ENCODE data around the gene STK25. TPM values are rescaled to one million over a fixed set of nuclear protein-coding genes. Genes with fewer than 3 reads are reported as not detected.

Gene STK25
- polyA plus RNA-seq, 1 donor (not counting 4 experiments of a cell fraction or from before 2014, with no cell fraction given): 242 TPM

GRCh38 chr2:241540771-241541561, 32.6 kb upstream of the STK25 start:
- H3K4me3 ChIP-seq (ENCODE audit: control insufficient read depth in 2 of 3, extremely low read depth in 1 of 3, insufficient read depth in 2 of 3, low read depth in 1 of 3, low read length in 3 of 3): peak overlapping the region; percentile 37 to 74 (median 65)

GRCh38 chr2:241540401-241540770, 32.0 kb upstream of the STK25 start:
- Histone ChIP-seq H3K9me3 (ENCODE audit: control insufficient read depth, low read depth, low read length) (no peaks in the 10 kb centered on the region), H3K27me3 (ENCODE audit: control insufficient read depth, extremely low read depth, insufficient read depth, low read length) (peaks cover 15% of the 10 kb centered on the region), H3K9me1 (ENCODE audit: control insufficient read depth, extremely low read depth, insufficient read depth, low read length) (no peaks in the 10 kb centered on the region), H3K4me2 (ENCODE audit: control insufficient read depth, extremely low read depth, insufficient read depth, low read depth, low read length) (peak overlapping the region; percentile 95), H2AFZ (ENCODE audit: control insufficient read depth, low read length) (peak overlapping the region; percentile 73), H3K4me1 (ENCODE audit: control insufficient read depth, extremely low read depth, insufficient read depth, low read length) (peaks cover 10% of the 10 kb centered on the region), H3K4me3 (ENCODE audit: control insufficient read depth in 2 of 3, extremely low read depth in 1 of 3, insufficient read depth in 2 of 3, low read depth in 1 of 3, low read length in 3 of 3) (peak overlapping the region; percentile 37 to 74 (median 65)), H4K20me1 (ENCODE audit: control insufficient read depth, extremely low read depth, insufficient read depth, low read length) (no peaks in the 10 kb centered on the region), H3K27ac (ENCODE audit: control insufficient read depth, insufficient read depth, low read length) (peak overlapping the region; percentile 40), H3K79me2 (ENCODE audit: control insufficient read depth, insufficient read depth, low read length) (no peaks in the 10 kb centered on the region), H3K9ac (ENCODE audit: control insufficient read depth, extremely low read depth, insufficient read depth, low read length) (peak overlapping the region; percentile 56), H3K36me3 (ENCODE audit: control insufficient read depth in 2 of 2, extremely low read depth in 1 of 2, insufficient read depth in 2 of 2, low read length in 2 of 2) (no peaks in the 10 kb centered on the region)
- FAIRE-seq (peak; percentile 60), DNase-seq (ENCODE audit: low read depth, low spot score) (no peak)
- TF ChIP-seq CTCF (optimal IDR thresholded peaks at IDR 0.05 in 1 of 3, IDR thresholded peaks at IDR 0.05 in 1 of 3, conservative IDR thresholded peaks at IDR 0.05 in 1 of 3; ENCODE audit: extremely low read depth in 1 of 3, insufficient read depth in 2 of 3, low read length in 3 of 3) (no peak), EZH2 (IDR thresholded peaks at IDR 0.05; ENCODE audit: low read length) (no peak)
- dilution Hi-C loops (cut with MboI; ENCODE audit: extremely low pct_ligation_motif_present, low sequenced_read_pairs): no loop called here

More at GRCh38 chr2:241540771-241541561, 32.6 kb upstream of the STK25 start:
- Histone ChIP-seq H3K27me3 (ENCODE audit: control insufficient read depth, extremely low read depth, insufficient read depth, low read length) (peaks cover 15% of the 10 kb centered on the region), H3K4me1 (ENCODE audit: control insufficient read depth, extremely low read depth, insufficient read depth, low read length) (peaks cover 16% of the 10 kb centered on the region), H3K79me2 (ENCODE audit: control insufficient read depth, insufficient read depth, low read length) (no peaks in the 10 kb centered on the region), H3K9ac (ENCODE audit: control insufficient read depth, extremely low read depth, insufficient read depth, low read length) (peak overlapping the region; percentile 56), H3K4me2 (ENCODE audit: control insufficient read depth, extremely low read depth, insufficient read depth, low read depth, low read length) (peak overlapping the region; percentile 95), H3K36me3 (ENCODE audit: control insufficient read depth in 2 of 2, extremely low read depth in 1 of 2, insufficient read depth in 2 of 2, low read length in 2 of 2) (no peaks in the 10 kb centered on the region), H3K9me1 (ENCODE audit: control insufficient read depth, extremely low read depth, insufficient read depth, low read length) (peaks cover 2% of the 10 kb centered on the region), H2AFZ (ENCODE audit: control insufficient read depth, low read length) (peak overlapping the region; percentile 73), H4K20me1 (ENCODE audit: control insufficient read depth, extremely low read depth, insufficient read depth, low read length) (no peaks in the 10 kb centered on the region), H3K27ac (ENCODE audit: control insufficient read depth, insufficient read depth, low read length) (peak overlapping the region; percentile 40), H3K9me3 (ENCODE audit: control insufficient read depth, low read depth, low read length) (no peaks in the 10 kb centered on the region)
- dilution Hi-C loops (cut with MboI; ENCODE audit: extremely low pct_ligation_motif_present, low sequenced_read_pairs): no loop called here
- TF ChIP-seq CTCF (optimal IDR thresholded peaks at IDR 0.05 in 1 of 3, IDR thresholded peaks at IDR 0.05 in 1 of 3, conservative IDR thresholded peaks at IDR 0.05 in 1 of 3; ENCODE audit: extremely low read depth in 1 of 3, insufficient read depth in 2 of 3, low read length in 3 of 3) (no peak), EZH2 (IDR thresholded peaks at IDR 0.05; ENCODE audit: low read length) (no peak)
- no peak for FAIRE-seq
- peak; percentile 66 for DNase-seq (ENCODE audit: low read depth, low spot score)

Measured in keratinocyte (primary cell).